Cortex of kidney (tissue), 1 donor: ENCODE measurements around the gene PLEKHF1.

Source experiments
- DNase-seq: peaks from one replicate; lab custom pipeline; 2025; lab: John Stamatoyannopoulos, UW

Gene PLEKHF1

DNA sequence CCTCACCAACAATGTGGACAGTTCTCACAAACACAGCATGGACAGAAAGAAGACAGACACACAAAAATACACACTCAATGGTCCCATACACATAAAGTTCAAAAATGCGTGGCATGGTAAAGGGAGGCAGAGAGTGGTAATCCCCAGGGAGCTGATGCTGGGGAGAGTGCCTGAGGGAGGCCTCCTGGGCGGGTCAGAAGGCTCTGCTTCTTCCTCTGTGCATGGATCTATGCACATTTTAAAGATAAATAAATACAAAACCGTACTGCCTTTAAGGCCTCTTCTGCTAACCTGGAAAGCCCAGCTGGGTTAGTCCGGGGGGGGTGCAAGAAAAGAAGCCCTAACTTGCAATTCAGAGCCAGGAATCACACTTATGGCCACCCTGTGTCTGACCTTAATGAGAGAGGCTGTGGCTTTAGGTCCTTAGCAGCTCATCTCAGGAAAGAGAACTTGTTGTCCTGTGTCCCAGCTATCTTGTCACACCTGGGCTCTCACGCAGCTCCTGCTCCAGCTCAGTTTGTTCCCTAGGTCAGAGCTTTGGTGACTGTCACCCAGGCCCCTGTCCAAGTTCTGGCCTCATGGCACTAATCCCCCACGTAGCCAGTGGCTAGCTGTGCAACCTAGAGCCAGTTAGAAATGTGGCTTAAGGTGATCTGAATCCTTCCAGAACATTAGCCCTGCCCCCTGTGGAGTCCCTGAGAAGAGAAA lies 30.7 kb upstream of the PLEKHF1 start:
- no peak for DNase-seq

DNA sequence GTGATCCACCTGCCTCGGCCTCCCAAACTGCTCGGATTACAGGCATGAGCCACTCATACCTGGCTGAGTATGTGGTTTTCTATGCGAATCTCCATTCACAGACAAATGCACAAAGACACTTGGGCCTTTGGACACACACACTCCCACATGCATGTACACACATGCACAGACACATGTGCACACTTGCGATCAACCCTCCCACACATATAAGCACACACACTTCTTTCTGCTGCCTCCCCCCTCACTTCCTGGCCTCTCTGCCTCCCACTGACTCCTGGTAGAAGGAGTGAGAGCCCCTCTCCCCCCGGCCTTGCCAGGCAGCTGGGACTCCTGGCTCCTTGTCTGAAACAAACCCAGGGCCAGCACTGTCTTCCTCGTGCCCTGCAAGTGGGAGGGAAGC lies 29.3 kb upstream of the PLEKHF1 start:
- DNase-seq: no peak

DNA sequence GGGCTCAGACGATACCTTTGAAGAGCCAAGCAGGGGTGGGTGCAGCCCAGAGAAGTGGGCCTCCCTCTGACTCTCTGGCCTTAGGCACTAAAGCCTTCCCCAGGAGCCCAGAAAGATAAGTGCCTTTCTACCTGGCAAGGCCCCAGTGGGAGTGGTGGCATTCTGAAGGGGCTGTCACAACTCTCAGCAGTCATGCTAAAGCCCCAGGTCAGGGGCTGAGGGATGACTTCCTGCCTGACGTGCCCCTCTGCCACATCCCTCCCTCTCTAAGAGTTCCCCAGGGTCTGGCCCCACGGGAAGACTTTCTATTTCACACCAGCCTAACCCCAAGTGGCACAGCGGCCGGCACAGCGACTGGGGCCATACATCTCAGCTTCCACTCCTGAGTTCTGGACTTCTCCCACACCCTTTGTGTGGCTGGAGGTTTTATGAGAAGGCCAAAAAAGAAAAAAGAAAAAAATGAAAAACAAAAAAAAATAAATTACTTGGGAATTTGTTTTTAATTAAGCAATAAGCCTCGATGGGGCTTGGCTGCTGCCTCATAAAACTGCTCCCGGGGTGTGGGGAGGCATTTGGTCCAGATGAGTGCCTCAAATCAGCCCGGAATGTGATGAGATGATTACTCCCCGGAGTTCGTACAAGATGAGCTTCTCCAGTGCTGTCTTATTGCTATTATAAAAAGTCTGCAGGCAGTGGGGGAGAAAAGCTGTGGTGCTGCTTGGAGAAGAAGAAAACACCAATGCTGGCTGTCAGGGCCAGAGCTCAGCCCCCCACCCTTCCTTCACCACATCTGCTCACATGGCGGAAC lies 28.5 kb upstream of the PLEKHF1 start:
- DNase-seq: no peak

DNA sequence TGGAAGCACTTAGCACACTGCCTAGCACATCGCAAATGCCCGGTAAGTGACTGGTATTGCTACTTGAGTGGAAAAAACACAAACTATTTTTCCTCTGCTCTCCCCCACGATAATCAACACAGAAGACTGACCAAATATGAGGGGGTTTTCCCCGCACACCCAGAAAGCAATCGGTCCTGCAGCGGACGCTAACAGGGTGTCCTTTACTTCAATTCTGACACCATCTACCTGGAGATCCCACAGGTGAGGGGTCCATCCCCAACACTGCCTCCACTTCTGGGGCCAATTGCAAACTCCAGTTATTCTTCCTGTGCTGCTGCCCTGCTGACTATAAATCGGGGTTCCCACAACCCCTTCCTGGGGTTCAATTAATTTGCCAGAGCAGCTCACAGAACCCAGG lies 26.2 kb upstream of the PLEKHF1 start:
- no peak for DNase-seq

DNA sequence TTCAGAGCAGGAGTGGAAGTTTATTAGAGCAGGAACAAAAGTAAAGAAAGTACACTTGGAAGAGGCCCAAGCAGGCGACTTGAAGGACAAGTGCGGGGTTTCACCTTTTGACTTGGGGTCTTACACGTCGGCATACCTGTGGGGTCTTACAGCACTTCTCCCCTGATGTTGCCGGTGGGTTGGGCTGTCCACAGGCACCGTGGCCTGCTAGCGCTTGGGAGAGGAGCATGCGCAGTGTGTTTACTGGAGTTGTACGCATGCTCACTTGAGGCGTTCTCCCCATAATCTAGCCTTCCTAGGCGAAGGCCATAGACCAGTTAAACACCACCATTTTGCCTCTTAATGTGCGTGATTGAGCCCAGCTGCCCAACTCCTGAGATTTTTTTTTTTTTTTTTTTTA lies 25.0 kb upstream of the PLEKHF1 start:
- DNase-seq: no peak

DNA sequence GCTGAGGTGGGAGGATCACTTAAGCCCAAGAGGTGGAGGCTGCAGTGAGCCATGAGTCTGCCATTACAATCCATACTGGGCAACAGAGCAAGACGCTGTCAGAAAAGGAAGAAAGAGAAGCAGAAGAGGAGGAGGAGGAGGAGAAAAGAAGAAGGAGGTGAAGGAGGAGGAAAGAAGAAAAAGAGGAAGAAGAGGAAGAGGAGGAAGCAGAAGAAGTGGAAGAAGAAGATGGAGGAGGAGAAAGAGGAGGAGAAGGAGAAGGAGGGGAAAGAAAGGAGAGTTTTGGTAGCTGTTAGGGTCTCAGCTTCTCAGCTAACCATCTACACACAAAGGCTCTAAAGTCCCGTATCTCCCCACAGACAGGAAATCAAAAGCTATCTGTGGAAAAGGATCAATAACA lies 23.7 kb upstream of the PLEKHF1 start:
- DNase-seq: no peak

DNA sequence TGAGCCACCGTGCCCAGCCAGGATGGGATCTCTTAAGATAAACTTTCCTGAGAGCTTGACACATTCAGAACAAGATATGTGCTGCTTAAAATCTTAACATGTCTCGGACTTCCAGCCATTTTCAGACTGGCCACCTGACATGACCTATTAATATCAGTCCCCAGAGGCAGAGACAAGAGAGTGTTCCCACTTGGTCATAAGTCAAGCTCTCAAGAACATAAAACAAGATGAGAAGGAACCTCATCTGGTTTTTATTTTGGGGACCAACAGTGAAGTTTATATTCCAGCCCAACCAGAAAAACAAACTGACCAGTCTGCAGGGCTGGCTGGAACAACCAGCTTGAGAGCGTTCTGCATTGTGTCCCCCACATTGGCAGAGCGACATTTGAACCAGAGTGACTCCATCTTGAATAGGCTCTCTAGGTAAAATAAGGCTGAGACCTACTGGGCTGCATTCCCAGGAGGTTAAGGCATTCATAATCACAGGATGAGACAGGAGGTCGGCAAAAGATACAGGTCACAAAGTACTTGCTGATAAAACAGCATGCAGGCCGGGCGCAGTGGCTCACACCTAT lies 21.8 kb upstream of the PLEKHF1 start:
- DNase-seq: no peak

DNA sequence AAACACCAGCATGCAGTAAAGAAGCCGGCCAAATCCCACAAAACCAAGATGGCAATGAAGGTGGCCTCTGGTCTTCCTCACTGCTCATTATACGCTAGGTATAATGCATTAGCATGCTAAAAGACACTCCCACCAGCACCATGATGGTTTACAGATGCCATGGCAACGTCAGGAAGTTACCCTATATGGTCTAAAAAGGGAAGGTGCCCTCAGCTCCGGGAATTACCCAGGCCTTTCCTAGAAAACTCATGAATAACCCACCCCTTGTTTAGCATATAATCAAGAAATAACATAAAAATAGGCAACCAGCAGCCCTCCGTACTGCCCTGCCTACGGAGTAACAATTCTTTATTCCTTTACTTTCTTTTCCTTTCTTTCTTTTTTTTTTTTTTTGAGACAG lies 21.1 kb upstream of the PLEKHF1 start:
- DNase-seq: no peak

DNA sequence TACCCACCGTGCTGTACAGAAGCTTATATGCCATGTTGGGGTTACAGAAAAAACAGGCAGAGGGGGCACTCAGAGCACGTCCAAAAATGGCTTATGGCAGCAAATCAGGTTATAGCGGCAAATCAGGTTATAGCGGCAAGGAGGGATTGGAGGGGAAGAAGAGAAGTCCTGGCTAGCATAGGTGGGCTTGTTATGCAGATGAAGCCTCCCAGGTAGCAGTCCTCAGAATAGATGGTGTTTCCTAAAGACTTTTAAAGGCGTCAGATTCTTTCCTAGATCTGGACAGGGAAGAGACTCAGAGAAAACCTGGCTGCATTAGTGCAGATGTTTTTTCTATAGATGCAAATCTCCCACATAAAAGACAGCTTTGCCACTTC lies 19.8 kb upstream of the PLEKHF1 start:
- DNase-seq: no peak

DNA sequence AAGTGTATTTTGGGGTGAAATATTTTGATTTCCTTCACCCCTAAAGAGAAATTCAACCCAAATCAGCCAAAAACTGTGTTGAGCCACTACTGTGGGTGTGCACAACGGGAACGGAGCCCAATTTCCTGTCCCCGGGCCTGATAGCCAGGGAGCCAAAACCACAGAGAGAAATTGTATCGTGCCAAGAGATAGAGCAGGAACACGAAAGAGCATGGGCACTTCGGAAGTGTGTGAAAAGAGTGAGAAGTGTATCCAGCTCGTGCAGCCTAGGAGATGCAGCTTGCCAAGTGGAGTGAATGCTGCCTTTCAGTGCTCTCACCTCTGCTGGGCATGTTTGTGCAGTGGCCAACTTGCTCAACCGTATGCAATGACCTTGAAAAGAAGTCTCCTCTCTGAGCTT lies 19.4 kb upstream of the PLEKHF1 start:
- DNase-seq: no peak

DNA sequence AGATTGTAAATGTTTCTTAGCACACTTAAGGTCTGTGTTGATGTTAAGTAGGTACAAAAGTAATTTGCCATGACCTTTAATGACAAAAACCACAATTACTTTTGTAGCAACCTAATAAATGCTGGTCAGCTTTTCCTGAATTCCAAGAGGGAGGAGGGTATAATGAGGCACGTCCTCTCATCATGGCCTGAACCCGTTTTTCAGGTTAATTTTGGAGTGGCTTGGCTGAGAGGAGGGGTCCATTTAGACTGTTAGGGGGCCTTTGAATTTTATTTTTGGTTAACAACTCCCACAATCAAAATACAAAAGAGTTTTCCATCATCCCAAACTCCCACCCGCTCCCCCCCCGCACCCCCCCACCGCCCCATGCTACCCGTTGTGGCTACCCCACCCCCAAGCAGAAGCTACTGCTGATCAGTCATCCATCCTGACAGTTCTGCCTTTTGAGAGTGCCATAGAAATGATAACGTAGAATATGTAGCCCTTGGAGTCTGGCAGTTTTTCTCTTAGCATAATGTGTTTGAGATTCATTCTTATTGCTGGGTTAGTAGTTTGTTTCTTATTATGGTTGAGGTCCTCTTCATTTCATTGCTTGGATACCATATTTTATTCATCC lies 14.4 kb upstream of the PLEKHF1 start:
- no peak for DNase-seq

DNA sequence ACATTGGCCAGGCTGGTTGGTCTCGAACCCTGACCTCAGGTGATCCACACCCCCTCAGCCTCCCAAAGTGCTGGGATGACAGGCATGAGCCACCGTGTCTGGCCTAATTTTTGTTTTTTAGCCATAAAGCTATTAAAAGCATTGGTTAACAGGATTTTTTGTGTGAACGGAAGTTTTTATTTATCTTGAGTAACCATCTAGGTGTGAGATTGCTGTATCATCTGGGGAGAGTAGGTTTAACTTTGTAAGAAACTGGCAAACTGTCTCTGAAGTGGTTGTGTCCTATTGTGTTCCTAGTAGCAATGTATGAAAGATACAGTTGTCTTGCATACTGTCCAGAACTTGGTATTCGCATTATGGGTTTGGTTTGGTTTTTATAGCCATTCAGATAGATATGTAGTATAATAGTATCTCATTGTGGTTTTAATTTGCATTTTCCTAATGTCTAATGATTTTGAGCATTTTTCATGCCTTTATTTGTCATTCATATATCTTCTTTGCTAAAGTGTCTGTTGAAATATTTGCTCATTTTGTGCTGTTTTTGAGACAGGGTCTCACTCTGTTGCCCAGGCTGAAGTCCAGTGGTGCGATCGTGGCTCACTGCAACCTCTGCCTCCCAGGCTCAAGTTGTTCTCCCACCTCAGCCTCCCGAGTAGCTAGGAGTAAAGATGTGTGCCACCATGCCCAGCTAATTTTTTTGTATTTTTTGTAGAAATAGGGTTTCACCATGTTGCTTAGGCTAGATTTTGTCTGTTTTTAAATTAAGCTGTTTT lies 13.5 kb upstream of the PLEKHF1 start:
- DNase-seq: no peak

DNA sequence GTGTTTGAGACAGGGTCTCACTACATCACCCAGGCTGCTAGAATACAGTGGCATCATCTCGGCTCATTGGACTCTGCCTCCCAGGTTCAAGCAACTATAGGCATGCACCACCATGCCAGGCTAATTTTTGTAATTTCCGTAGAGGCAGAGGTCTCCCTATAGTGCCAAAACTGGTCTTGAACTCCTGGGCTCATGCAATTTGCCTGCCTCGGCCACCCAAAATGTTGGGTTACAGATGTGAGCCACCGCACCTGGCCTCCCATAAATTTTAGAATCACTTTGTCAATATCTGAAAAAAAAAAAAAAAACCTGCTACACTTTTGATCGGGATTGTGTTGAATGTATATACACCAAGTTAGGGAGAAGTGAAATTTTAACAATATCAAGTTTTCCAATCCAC lies 11.9 kb upstream of the PLEKHF1 start:
- DNase-seq: no peak

DNA sequence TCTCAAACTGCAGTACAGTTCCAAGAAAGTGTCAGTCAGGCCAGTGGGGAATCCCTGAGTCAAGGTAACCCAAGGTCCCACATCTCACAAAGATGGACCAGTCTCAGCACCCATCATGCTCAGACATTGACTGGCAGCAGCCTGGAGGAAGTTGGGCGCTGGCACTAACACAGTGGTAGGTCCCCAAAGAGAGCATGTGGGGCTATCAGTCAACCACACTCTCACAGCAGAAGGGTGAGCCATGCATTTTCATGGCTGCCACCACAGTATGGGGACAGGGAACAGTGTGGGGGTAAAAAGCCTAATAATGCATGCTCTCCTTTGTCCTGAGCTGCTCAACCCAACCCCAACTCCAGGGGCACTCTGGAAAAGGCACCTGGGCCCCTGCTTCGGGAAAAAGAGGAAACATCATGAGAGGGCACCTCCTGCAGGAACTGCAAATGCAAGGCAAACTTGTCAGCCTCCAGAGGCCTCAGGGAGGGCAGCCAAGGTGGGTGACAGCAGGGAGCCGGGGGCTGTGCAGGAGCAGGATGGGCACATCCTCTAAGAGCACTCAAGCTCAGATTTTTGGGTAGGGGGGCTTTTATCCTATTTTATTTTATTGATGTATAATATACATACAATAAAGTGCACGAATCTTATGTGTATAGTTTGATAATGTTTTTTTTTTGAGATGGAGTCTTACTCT lies 9.5 kb upstream of the PLEKHF1 start:
- no peak for DNase-seq

DNA sequence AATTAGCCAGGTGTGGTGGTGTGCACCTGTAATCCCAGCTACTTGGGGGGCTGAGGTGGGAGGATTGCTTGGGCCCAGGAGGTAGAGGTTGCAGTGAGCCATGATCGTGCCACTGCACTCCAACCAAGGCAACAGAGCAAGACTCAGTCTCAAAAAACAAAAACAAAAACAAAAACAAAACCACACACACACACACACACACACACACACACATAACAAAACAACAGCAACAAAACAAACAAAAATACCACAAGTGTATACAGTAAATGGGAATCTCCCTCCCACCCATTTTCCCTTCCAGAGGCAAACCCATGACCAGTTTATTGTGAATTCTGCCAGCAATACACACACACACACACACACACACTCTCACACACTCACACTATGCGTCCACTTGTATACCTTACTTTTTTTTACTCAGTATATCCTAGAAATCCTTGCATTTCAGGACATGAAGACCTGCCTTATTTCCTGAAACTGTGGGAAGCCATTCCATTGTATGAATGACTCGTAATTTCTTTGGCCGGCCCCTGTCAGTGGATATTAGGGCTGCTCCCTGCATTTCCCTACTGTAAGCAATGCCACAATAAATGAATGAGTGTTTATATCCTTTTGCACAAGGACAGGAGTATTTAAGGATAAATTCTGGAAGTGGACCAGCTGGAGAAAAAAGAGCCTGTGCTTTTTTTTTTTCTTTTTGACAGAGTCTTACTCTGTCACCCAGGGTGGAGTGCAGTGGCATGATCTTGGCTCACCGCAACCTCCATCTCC lies 6.9 kb upstream of the PLEKHF1 start:
- DNase-seq: no peak

DNA sequence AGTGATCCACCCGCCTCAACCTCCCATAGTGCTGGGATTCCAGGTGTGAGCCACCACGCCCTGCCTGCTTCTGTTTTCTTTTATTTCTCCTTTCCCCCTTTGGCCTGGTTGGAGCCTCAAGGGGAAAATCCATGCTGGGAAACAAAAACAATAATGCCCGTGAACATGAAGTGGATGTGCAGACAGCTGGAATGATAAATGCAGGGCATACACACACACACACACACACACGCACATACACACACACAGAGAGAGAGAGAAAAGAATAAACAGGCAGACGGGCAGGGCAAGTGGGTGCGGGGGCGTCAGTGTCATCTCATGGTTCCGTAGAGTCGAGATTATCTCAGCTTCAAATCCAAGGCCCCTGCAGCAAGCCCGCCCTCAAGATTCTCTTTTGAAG lies 4.4 kb upstream of the PLEKHF1 start:
- DNase-seq: no peak

DNA sequence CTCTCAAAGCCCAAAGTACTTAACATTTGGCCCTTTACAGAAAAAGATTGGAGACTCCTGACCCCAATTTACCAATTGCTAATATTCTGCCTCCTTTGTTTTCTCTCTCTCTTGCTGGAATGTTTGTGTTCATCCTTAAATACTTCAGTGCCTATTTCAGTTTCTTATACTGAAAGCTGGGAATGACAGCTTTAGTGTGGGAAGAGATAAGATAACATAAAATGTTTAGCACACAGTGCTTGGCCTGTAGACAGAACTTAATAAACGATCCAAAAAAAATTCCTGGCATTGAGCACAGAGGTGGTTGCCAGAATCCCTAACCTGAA lies 3.0 kb upstream of the PLEKHF1 start:
- DNase-seq: no peak

DNA sequence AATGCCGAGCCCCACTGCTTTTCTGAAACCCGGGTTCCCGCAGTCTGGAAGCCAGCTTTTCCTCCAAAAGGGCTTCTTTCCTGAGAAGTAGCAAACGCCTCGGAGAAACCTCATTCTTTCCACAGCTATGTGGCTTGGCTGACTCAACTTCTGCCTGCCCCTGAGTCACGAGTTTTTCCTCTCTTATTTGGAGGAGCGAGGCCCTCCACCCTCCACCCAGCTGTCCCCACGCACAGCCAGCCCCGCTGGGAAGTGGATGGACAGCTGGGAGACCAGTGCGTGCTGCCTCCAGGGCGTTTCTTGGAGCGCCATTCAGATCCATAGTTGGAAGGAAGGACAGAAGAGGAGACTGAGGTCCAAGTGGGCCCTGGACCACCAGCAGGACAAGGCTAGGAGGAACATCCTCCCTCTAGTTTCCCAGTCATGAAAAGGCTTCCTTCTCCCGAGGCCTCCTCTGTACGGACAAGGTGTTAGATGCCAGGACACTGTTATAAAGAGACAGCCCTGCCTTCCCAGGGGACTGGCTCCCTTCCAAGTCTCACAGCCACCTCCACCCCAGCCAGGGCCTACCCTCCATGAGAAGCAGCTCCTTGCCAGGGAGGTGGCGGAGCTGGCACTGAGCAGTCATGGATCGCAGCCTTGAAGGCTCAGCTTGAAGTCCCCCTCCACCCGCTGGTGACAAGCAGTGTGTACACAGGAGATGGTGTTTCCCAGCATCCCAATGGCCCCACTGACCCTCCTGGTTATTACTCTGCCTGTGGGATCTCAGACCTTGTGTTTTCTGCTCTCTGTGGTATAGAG lies 2.5 kb upstream of the PLEKHF1 start:
- no peak for DNase-seq

DNA sequence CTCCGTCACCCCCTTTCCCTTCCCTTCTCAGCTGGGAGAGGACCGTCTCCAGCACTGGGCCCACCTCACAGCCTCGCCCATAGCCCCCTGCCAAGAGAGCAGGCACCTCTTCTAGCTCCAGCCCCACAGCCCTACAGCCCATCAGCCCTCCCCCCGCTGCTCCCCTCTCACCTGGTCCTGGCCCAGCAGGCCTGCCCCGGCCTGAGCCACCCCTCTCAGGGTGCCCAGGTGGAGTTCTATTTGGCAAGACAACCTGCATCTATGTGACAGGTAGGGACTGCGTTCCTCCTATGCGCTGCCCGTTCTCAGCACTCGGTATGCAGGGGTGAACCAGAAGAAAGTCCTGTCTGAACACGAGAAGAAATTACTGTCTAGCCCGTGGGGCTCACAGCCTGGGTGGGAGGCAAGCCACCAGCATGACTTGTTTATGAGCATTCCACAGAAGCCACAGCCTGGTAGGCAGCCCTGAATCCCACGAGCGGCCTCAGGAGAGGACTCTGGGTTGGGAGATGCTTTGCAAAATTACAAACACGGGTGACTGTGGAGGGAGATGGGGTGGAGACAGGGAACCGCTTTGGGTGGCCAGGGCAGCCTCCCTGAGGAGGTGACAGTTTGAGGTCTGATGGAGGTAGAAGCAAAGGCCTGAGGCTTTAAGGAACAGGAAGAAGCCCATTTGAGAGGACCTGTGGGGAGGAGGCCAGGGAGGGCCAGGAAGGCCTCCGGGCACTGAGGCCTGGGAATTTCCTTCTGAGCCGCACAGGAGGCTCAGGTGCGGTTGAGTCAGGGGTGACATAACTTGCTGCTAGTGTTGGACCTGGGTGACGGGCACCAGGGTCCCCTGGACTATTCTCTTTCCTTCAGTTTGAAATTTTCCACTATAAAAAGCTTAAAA lies 1.2 kb upstream of the PLEKHF1 start:
- DNase-seq: no peak
